Fibroblast of villous mesenchyme (primary cell): ENCODE results near the gene TSPAN19. TPM values are rescaled to one million over a fixed set of nuclear protein-coding genes. Genes with fewer than 3 reads are reported as not detected.

Experiments used
- DNase-seq: peaks from one replicate; pipeline ENCODE4 v3.0.0-alpha.2; 2010; ENCODE audit warnings: low read depth
- H3K4me3 ChIP-seq: 2 replicates; pipeline ENCODE4 v1.5.1; 2011; ENCODE audit warnings: low read depth, mild to moderate bottlenecking, low read length
- total RNA-seq: library from RNA; depleted of rRNA; stranded (reverse); fragments of >200 nt; gene quantifications from 2 replicates; pipeline ENCODE4 v1.2.3, GENCODE V29; 2012
- TF ChIP-seq, protein P1 (sequence below): IDR thresholded peaks from 2 replicates; pipeline ENCODE4 v1.5.1; 2012; ENCODE audit warnings: low read depth, mild to moderate bottlenecking, low read length; ENCODE audit not compliant: insufficient read depth

TSPAN19 gene
- total RNA-seq, 1 donor = not detected

DNA sequence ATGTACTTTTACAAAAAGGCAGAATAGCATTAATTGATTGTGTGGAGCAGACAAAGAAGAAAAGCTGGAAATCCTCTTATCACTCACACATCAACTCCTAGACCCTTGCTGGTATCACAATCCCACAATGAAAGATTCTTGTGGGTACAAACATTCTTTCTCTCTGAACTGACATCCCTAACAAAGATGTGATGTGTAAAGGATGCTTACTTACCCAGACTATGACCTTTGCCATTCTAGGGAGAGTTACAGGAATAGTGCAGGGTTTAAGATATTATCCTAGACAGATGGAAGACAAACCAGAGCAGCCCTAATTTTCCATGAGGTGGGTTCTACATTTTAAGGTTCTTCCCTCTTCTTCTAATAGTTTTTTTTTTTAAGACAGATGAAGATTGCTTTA lies 63.1 kb downstream of the TSPAN19 start:
- H3K4me3 ChIP-seq = no peak overlapping the region
- TF ChIP-seq, protein P1, sequence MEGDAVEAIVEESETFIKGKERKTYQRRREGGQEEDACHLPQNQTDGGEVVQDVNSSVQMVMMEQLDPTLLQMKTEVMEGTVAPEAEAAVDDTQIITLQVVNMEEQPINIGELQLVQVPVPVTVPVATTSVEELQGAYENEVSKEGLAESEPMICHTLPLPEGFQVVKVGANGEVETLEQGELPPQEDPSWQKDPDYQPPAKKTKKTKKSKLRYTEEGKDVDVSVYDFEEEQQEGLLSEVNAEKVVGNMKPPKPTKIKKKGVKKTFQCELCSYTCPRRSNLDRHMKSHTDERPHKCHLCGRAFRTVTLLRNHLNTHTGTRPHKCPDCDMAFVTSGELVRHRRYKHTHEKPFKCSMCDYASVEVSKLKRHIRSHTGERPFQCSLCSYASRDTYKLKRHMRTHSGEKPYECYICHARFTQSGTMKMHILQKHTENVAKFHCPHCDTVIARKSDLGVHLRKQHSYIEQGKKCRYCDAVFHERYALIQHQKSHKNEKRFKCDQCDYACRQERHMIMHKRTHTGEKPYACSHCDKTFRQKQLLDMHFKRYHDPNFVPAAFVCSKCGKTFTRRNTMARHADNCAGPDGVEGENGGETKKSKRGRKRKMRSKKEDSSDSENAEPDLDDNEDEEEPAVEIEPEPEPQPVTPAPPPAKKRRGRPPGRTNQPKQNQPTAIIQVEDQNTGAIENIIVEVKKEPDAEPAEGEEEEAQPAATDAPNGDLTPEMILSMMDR = no peak
- DNase-seq = no peak

- no peak for DNase-seq
- TF ChIP-seq, protein P1 = no peak
Observed at GRCh38 chr12:84969226-84969625, 66.9 kb downstream of the TSPAN19 start.

More at GRCh38 chr12:84969226-84969625, 66.9 kb downstream of the TSPAN19 start:
- H3K4me3 ChIP-seq = no peak overlapping the region

Other genes starting within 250 kb of the TSPAN19 start
- 0.43 and 0.64 TPM in 2 replicates for gene SLC6A15, start 123.5 kb downstream of the TSPAN19 start, total RNA-seq
- gene LRRIQ1, start 74 bp upstream of the TSPAN19 start, total RNA-seq = under 0.01 TPM in 2 replicates
- gene ALX1, start 243.9 kb upstream of the TSPAN19 start, total RNA-seq = 0.64 and 1.3 TPM in 2 replicates